GM04504 (cell line): ENCODE measurements around the gene MINDY4B.

Source experiments
- DNase-seq: peaks from one replicate; pipeline ENCODE4 v3.0.0-alpha.2; 2012; ENCODE audit warnings: low read depth

The MINDY4B gene

GRCh38 chr3:150905339-150905738 is at the start of gene MINDY4B:
Gene MINDY4B (minus strand): TSS chr3:150905439. CDS start chr3:150905439, 0 bp downstream.
- DNase-seq: no peak

DNA sequence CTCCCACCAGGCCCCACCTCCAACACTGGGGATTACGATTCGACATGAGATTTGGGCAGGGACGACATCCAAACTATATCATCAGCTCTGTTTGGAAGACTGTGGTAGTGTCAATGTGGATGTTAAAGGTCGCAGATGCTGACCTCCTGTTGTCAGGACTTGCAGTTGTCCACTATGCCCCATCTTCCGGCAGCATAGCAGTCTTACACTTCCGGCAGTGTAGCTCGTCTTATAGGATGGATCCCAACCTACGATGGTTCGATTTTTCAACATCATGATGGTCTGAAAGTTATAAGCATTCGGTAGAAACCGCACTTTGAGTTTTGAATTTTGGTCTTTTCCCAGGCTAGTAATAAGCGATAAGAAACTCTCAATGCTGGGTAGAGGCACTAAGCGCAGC is 46.7 kb upstream of the MINDY4B start:
- no peak for DNase-seq

DNA sequence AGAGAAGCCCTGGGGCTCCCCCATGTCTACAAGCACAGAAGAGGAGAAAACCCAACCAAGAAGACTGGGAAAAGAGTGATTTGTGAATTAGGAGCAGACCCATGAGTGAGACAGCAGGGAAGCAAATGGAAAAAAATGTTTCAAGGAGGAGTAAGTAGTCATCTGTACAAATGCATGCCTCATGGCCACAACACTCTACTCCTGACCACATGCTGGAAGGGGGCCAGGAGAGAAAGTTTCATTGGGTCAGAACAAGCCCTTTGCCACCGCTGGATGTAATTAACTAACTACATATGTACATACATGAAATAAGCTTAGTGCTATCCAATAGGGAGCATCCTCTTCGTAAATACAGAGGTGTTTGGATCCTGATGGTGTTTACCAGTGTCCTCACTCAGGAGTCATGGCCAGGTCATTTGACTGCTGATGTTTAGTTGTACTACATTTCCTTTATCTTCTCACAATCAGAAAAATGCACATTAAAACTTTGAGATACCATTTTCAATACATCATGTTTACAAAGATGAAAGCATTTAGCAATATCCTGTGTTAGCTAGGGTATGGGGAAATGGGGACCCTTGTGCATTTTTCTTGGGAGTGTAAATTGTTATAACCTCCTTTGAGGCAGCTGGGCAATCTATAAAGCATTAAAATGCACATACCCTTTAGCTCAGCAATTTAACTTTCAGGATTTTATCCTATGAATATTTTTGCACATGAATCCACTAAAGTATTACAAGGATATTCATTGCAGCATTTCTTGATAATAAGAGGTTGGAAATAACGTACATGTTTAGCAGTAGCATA is 40.2 kb upstream of the MINDY4B start:
- DNase-seq: peak; percentile 16

- DNase-seq: no peak
Observed at GRCh38 chr3:150942221-150942620, 37.0 kb upstream of the MINDY4B start.

DNA sequence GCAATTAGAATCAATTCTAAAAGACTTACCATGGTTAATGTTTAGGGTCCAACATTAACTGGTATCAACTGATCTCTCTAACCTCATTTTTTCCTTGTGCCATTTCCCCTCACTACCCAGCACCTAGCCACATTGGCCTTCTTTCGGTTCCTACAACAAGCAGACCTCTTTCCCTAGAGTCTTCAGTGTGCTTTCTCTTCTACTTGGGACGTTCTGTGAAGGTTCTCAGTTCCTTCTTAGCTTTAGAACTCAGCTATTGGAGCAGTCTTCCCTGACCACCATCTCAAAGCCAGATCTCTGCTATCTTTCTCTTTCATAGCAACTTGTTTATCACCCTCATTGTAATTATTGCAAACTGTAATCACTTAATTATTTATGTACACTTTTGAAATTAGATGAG is 31.5 kb upstream of the MINDY4B start:
- DNase-seq: no peak

GRCh38 chr3:150933473-150933995 is 28.3 kb upstream of the MINDY4B start:
- DNase-seq: no peak

GRCh38 chr3:150931745-150932144 is 26.5 kb upstream of the MINDY4B start:
- DNase-seq: no peak

GRCh38 chr3:150930839-150931238 is 25.6 kb upstream of the MINDY4B start:
- no peak for DNase-seq

- DNase-seq: no peak
Observed at GRCh38 chr3:150928234-150928633, 23.0 kb upstream of the MINDY4B start.

DNA sequence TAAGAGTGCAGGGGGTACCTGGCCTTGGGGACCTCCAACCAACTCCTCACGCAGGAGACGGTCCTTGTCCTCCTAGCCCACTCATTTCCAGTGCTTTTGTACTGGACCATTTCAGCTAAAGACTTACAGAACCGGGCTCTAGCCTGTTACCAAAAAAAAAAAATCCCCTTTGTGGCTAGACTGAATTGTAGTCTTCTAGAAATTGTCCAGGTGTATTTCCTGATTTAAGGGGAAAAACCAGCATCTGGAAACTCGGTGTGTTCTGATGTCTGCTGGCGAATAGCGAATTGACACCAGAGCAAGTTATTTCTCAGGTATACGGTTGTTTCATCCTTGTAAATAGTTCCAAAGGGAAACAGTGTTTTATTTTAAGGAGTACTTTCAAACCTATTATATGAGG is 21.1 kb upstream of the MINDY4B start:
- no peak for DNase-seq

GRCh38 chr3:150925751-150926201 is 20.5 kb upstream of the MINDY4B start:
- DNase-seq: no peak

GRCh38 chr3:150922611-150923010 is 17.4 kb upstream of the MINDY4B start:
- no peak for DNase-seq

- no peak for DNase-seq
Observed at GRCh38 chr3:150921209-150921608, 16.0 kb upstream of the MINDY4B start.

GRCh38 chr3:150920236-150920635 is 15.0 kb upstream of the MINDY4B start:
- no peak for DNase-seq

- no peak for DNase-seq
Observed at GRCh38 chr3:150917951-150918350, 12.7 kb upstream of the MINDY4B start.

DNA sequence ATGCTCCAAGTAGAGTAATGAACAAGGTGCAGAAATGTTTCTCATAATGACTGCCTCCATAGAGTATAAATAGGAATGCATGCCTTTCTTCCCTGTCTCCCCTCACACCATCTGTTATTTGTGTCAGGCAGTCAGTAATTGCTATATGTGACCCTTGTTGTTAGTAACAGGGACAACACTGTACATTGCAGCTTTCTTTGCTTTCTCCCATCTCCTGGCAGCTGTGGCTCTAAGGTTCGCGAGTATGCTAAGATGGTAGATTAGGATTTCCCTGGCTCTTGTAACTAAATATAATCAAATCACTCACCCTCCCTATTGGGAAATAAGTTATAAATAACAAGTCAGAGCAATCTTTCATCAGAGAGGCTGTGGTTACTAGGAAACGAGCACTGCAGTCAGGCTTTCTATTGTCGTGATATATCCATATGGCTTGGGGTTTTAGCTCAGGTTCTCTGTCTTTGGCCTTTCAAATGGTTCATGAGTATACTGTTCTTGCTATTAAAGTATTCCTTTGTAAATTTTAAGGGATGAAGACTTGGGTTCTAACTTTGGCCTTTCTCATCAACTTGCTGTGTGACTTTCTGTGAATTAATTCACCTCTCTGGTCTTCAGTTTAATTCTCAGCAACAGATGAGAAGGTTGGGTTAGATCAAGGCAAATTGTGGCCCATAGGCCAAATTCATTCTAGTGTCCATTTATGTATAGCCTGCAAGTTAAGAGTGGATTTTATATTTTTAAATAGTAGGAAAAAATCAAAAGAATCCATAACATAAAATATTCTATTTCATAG is 8.1 kb upstream of the MINDY4B start:
- DNase-seq: no peak

DNA sequence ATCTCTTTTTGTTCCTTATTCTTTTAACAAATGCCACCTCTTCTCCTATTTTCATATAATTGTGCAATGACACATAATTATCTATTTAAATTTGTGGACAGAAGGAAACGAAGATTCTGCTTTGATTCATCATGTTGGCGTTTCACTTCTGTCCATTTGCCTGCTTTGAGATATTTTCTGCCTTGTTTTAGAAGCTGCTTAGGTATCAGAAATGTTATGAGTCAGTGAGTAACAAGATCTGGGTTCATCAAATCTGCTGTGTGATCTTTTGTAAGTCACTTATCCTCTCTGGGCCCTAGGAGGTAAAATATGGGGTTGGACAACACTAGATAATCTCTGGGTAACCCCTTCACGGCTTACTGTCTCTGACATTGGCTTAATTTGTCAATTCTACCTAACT is 7.3 kb upstream of the MINDY4B start:
- no peak for DNase-seq

GRCh38 chr3:150911771-150912170 is 6.5 kb upstream of the MINDY4B start:
- no peak for DNase-seq

GRCh38 chr3:150906461-150906860 is 1.2 kb upstream of the MINDY4B start:
- no peak for DNase-seq

DNA sequence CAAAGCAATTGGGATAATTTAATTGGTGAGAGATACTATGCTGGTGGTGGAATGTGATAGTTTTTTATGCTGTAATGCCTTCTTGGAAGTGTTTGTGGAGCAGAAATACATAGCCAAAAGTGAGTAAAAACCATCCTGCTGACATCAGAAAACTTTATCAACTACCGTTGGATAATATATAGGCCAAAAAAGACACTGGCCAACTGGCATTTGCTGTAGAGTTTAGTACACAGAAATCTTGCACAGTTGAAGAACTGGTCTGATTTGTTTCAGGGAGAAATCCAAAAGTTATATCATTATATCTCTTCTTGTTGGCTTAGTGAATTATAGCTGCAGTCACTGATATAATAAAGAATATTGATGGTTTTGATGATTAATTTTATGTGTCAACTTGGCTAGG is 507 bp upstream of the MINDY4B start:
- no peak for DNase-seq

DNA sequence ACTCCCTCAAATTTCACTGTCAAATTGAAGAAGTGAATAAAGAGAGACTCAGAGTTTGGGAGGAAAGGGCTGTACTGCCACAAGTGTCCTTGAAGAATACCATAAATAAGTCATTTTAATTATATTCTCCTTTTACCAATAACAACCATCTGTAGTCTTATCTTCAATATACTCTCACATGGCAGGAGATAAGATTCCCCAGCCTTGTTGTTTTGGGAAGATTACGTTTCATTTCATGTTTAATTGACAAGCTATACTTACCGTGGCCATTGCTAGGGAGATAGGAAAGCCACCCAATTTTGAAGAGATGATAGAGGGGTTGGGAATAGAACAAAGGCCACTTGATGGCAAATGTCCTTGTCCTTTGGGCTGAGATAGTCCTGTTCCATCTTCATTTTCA is 2.3 kb downstream of the MINDY4B start:
- DNase-seq: no peak

DNA sequence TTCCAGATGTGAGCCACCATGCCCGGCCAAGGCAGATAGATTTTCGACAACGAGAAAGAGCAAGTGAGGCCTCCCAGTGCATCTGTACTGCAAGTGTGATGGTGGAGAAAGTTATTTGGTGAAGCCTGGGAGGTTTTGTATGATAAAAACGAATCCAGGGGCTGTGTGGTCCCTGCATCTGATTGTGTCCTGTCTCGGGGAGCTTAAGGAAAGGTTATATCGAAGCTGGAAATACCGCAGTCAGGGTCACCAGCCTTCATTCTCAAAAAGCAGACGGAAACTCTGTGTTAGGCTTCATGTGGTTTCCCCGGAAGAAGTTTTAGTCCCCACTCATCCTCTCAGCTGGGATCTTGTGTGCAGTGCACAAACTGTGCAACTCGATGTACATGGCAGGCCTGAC is 3.4 kb downstream of the MINDY4B start:
- no peak for DNase-seq

DNA sequence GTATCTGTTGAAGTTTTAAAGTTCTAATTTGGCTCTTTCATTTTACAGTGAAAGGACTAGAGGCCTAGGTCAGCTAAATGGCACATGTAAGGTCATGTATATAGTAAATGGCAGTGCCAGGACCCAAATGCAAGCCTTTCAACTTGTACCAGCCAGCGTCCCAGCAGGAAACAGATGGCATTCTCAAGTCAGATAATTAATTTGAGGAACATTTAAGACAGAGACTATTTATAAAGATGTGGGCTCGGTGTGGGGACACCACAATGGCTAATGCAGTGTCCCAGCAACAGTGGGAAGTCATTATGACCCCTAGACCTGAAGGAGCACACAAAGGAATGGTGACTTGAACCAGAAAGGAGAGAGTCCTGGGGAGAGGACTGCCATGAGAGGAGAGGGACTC is 6.1 kb downstream of the MINDY4B start:
- DNase-seq: no peak
